HEK293 (cell line): ENCODE measurements around the gene LRRC51.

Source experiments
- CTCF ChIA-PET: fragments of 350-600 bp; formaldehyde crosslinking; extraction: SDS; loops from one replicate; lab custom pipeline; 2021; ENCODE audit warnings: antibody characterized with exemption; lab: Yijun Ruan, JAX
- POLR2A ChIA-PET: fragments of 300-600 bp; formaldehyde crosslinking; extraction: SDS; loops from one replicate; lab custom pipeline; 2020; ENCODE audit warnings: antibody characterized with exemption, inconsistent platforms; lab: Yijun Ruan, JAX
- H3K27ac ChIP-seq: fragments of 200-500 bp; sonication (Bioruptor generic); 2 replicates; pipeline ENCODE4 v1.5.1; 2014; ENCODE audit warnings: low read depth, low read length, control low read depth, inconsistent platforms; ENCODE audit errors: extremely low read depth
- H3K36me3 ChIP-seq, 2 experiments: fragments of 200-500 bp in 1 of 2; sonication (Bioruptor generic) in 1 of 2; 1 replicate in 1 of 2; 2 replicates in 1 of 2; pipeline ENCODE4 v1.5.1; 2014 to 2017; ENCODE audit warnings: inconsistent platforms in 2 of 2, low read length in 2 of 2; ENCODE audit not compliant: control insufficient read depth in 2 of 2, insufficient read depth in 1 of 2
- H3K4me1 ChIP-seq: fragments of 200-500 bp; sonication (Bioruptor generic); 2 replicates; pipeline ENCODE4 v1.5.1; 2014; ENCODE audit warnings: mild to moderate bottlenecking, low read length, inconsistent platforms; ENCODE audit not compliant: control insufficient read depth, insufficient read depth
- H3K4me3 ChIP-seq: 2 replicates; pipeline ENCODE4 v1.5.1; 2011; ENCODE audit warnings: low read depth, mild to moderate bottlenecking, control low read depth, low read length, moderate library complexity
- H3K9me3 ChIP-seq: fragments of 200-500 bp; sonication (Bioruptor generic); 2 replicates; pipeline ENCODE4 v1.5.1; 2014; ENCODE audit warnings: low read depth, low read length, inconsistent platforms; ENCODE audit not compliant: control insufficient read depth, insufficient read depth
- HOXD13 ChIP-seq: sonication (generic); formaldehyde crosslinking; IDR thresholded peaks from 2 replicates; pipeline ENCODE4 v1.8.0; 2022; ENCODE audit warnings: missing genetic modification reagents, borderline replicate concordance
- KLF1 ChIP-seq: fragments of 450-650 bp; formaldehyde crosslinking; IDR thresholded peaks from 2 replicates; pipeline ENCODE4 v1.5.1; 2016; ENCODE audit warnings: missing biosample characterization, missing genetic modification characterization
- KLF7 ChIP-seq: fragments of 450-650 bp; formaldehyde crosslinking; IDR thresholded peaks from 2 replicates; pipeline ENCODE4 v1.5.1; 2016; ENCODE audit warnings: missing biosample characterization, missing genetic modification characterization, borderline replicate concordance
- KLF9 ChIP-seq: fragments of 450-650 bp; formaldehyde crosslinking; IDR thresholded peaks from 2 replicates; pipeline ENCODE4 v1.5.1; 2016; ENCODE audit warnings: missing biosample characterization, missing genetic modification characterization, low read depth
- OSR2 ChIP-seq: fragments of 450-650 bp; formaldehyde crosslinking; IDR thresholded peaks from 2 replicates; pipeline ENCODE4 v1.5.1; 2016; ENCODE audit warnings: missing biosample characterization, missing genetic modification characterization
- PRDM2 ChIP-seq: fragments of 450-650 bp; formaldehyde crosslinking; IDR thresholded peaks from 2 replicates; pipeline ENCODE4 v1.5.1; 2016; ENCODE audit warnings: missing biosample characterization, missing genetic modification characterization, borderline replicate concordance
- SCRT1 ChIP-seq: fragments of 450-650 bp; formaldehyde crosslinking; IDR thresholded peaks from 2 replicates; pipeline ENCODE4 v1.5.1; 2016; ENCODE audit warnings: missing biosample characterization, missing genetic modification characterization, borderline replicate concordance
- ZEB2 ChIP-seq: fragments of 450-650 bp; formaldehyde crosslinking; IDR thresholded peaks from 2 replicates; pipeline ENCODE4 v1.5.1; 2016; ENCODE audit warnings: missing biosample characterization, missing genetic modification characterization
- ZNF155 ChIP-seq: fragments of 450-650 bp; formaldehyde crosslinking; IDR thresholded peaks from 2 replicates; pipeline ENCODE4 v1.5.1; 2016; ENCODE audit warnings: missing biosample characterization, missing genetic modification characterization
- ZNF19 ChIP-seq: fragments of 450-650 bp; formaldehyde crosslinking; IDR thresholded peaks from 2 replicates; pipeline ENCODE4; 2016; ENCODE audit warnings: missing biosample characterization, missing genetic modification characterization, low read depth
- ZNF239 ChIP-seq: fragments of 450-650 bp; formaldehyde crosslinking; IDR thresholded peaks from 2 replicates; pipeline ENCODE4 v1.5.1; 2016; ENCODE audit warnings: missing biosample characterization, missing genetic modification characterization
- ZNF341 ChIP-seq: fragments of 450-650 bp; formaldehyde crosslinking; IDR thresholded peaks from 2 replicates; pipeline ENCODE4; 2016; ENCODE audit warnings: low read depth, missing biosample characterization, missing genetic modification characterization
- ZNF354C ChIP-seq: fragments of 450-650 bp; formaldehyde crosslinking; IDR thresholded peaks from 2 replicates; pipeline ENCODE4 v1.5.1; 2016; ENCODE audit warnings: missing biosample characterization, missing genetic modification characterization, low read depth, borderline replicate concordance
- ZNF362 ChIP-seq: fragments of 450-650 bp; formaldehyde crosslinking; IDR thresholded peaks from 2 replicates; pipeline ENCODE4 v1.5.1; 2016; ENCODE audit warnings: missing biosample characterization, missing genetic modification characterization
- ZNF366 ChIP-seq: fragments of 450-650 bp; formaldehyde crosslinking; conservative IDR thresholded peaks from 2 replicates; pipeline ENCODE4 v1.5.1; 2016; ENCODE audit warnings: missing biosample characterization, missing genetic modification characterization
- ZNF529 ChIP-seq: fragments of 450-650 bp; formaldehyde crosslinking; IDR thresholded peaks from 2 replicates; pipeline ENCODE4 v1.5.1; 2017; ENCODE audit warnings: missing genetic modification characterization, missing biosample characterization; ENCODE audit not compliant: insufficient replicate concordance
- ZNF558 ChIP-seq: fragments of 450-650 bp; formaldehyde crosslinking; IDR thresholded peaks from 2 replicates; pipeline ENCODE4 v1.5.1; 2016; ENCODE audit warnings: missing biosample characterization, missing genetic modification characterization
- ZNF560 ChIP-seq: fragments of 450-650 bp; formaldehyde crosslinking; IDR thresholded peaks from 2 replicates; pipeline ENCODE4 v1.5.1; 2017; ENCODE audit warnings: missing biosample characterization, missing genetic modification characterization, borderline replicate concordance
- ZNF624 ChIP-seq: fragments of 450-650 bp; formaldehyde crosslinking; IDR thresholded peaks from 2 replicates; pipeline ENCODE4 v1.5.1; 2017; ENCODE audit warnings: missing biosample characterization, missing genetic modification characterization
- ZNF664 ChIP-seq: fragments of 450-650 bp; formaldehyde crosslinking; IDR thresholded peaks from 2 replicates; pipeline ENCODE4 v1.5.1; 2016; ENCODE audit warnings: missing biosample characterization, missing genetic modification characterization
- ZNF768 ChIP-seq: fragments of 450-650 bp; formaldehyde crosslinking; IDR thresholded peaks from 2 replicates; pipeline ENCODE4 v1.5.1; 2018; ENCODE audit warnings: missing biosample characterization, mild to moderate bottlenecking, missing genetic modification characterization
- ZNF792 ChIP-seq: fragments of 450-650 bp; formaldehyde crosslinking; IDR thresholded peaks from 2 replicates; pipeline ENCODE4 v1.5.1; 2016; ENCODE audit warnings: missing biosample characterization, missing genetic modification characterization
- ZNF837 ChIP-seq: fragments of 450-650 bp; formaldehyde crosslinking; IDR thresholded peaks from 2 replicates; pipeline ENCODE4 v1.5.1; 2016; ENCODE audit warnings: missing biosample characterization, missing genetic modification characterization
- ZNF843 ChIP-seq: fragments of 450-650 bp; formaldehyde crosslinking; IDR thresholded peaks from 2 replicates; pipeline ENCODE4 v1.5.1; 2016; ENCODE audit warnings: missing biosample characterization, missing genetic modification characterization
- ZSCAN23 ChIP-seq: fragments of 450-650 bp; formaldehyde crosslinking; IDR thresholded peaks from 2 replicates; pipeline ENCODE4 v1.5.1; 2016; ENCODE audit warnings: missing biosample characterization, missing genetic modification characterization

Gene LRRC51

GRCh38 chr11:72100462-72100861, 19.8 kb downstream of the LRRC51 start:
- Histone ChIP-seq H3K9me3 (no peaks in the 10 kb centered on the region), H3K4me1 (no peaks in the 10 kb centered on the region), H3K4me3 (no peak overlapping the region), H3K27ac (no peak overlapping the region), H3K36me3 (peaks cover 0 to 62% of the 10 kb centered on the region in 2 experiments; a peak in 1 of 3 replicates)
- CTCF ChIA-PET: interaction anchor here (1.0 to 3.2 kb wide), 3 partner anchors 10 to 123 kb away, joined by 4 to 18 read pairs (median 10); no protein-coding TSS in a partner anchor
- TF ChIP-seq ZNF155 (tag by site-specific recombination): no peak
- no peak for TF ChIP-seq PRDM2 (tag by site-specific recombination)
- TF ChIP-seq ZNF560: no peak
- TF ChIP-seq ZNF362 (tag by site-specific recombination): no peak
- no peak for TF ChIP-seq ZNF341 (tag by site-specific recombination)
- no peak for TF ChIP-seq ZNF624
- no peak for TF ChIP-seq ZNF354C (tag by site-specific recombination)
- TF ChIP-seq KLF7 (tag by site-specific recombination): no peak
- no peak for TF ChIP-seq KLF1 (tag by site-specific recombination)
- TF ChIP-seq ZNF768 (tag by site-specific recombination): no peak
- no peak for TF ChIP-seq ZEB2
- TF ChIP-seq ZNF792: no peak
- TF ChIP-seq HOXD13 (CRISPR knock-in tag): no peak
- no peak for TF ChIP-seq ZNF529 (tag by site-specific recombination)
- no peak for TF ChIP-seq ZSCAN23 (tag by site-specific recombination)
- POLR2A ChIA-PET: interaction anchor here (0.6 to 0.8 kb wide), 2 partner anchors 15 to 337 kb away, joined by 3 read pairs; no protein-coding TSS in a partner anchor

- CTCF ChIA-PET: interaction anchor here (0.5 to 3.2 kb wide), 7 partner anchors 10 to 345 kb away, joined by 3 to 18 read pairs (median 6); no protein-coding TSS in a partner anchor
- Histone ChIP-seq H3K4me1 (no peaks in the 10 kb centered on the region), H3K27ac (peak overlapping the region; percentile 75; the same call in 1 of the 2 replicates), H3K4me3 (peak overlapping the region; percentile 87), H3K36me3 (peaks cover 0 to 53% of the 10 kb centered on the region in 2 experiments; a peak in 1 of 3 replicates), H3K9me3 (no peaks in the 10 kb centered on the region)
- POLR2A ChIA-PET: interaction anchor here (1.0 to 1.5 kb wide), 2 partner anchors 10 to 11 kb away, joined by 3 to 4 read pairs; partner anchors contain the start of gene ANAPC15
- TF ChIP-seq ZNF362 (tag by site-specific recombination) (no peak), ZNF558 (no peak), ZNF837 (no peak), KLF9 (no peak), ZNF664 (tag by site-specific recombination) (no peak), ZNF19 (tag by site-specific recombination) (no peak), SCRT1 (no peak), ZNF366 (tag by site-specific recombination) (no peak), ZNF239 (tag by site-specific recombination) (no peak), ZNF843 (tag by site-specific recombination) (no peak), OSR2 (tag by site-specific recombination) (no peak)
Measured at GRCh38 chr11:72102162-72102561, 21.5 kb downstream of the LRRC51 start.
